ENCODE data around the gene RDH5.
A peak's percentile ranks its signal among the peaks of the same experiment; 100 is the strongest.

Gene RDH5

DNA sequence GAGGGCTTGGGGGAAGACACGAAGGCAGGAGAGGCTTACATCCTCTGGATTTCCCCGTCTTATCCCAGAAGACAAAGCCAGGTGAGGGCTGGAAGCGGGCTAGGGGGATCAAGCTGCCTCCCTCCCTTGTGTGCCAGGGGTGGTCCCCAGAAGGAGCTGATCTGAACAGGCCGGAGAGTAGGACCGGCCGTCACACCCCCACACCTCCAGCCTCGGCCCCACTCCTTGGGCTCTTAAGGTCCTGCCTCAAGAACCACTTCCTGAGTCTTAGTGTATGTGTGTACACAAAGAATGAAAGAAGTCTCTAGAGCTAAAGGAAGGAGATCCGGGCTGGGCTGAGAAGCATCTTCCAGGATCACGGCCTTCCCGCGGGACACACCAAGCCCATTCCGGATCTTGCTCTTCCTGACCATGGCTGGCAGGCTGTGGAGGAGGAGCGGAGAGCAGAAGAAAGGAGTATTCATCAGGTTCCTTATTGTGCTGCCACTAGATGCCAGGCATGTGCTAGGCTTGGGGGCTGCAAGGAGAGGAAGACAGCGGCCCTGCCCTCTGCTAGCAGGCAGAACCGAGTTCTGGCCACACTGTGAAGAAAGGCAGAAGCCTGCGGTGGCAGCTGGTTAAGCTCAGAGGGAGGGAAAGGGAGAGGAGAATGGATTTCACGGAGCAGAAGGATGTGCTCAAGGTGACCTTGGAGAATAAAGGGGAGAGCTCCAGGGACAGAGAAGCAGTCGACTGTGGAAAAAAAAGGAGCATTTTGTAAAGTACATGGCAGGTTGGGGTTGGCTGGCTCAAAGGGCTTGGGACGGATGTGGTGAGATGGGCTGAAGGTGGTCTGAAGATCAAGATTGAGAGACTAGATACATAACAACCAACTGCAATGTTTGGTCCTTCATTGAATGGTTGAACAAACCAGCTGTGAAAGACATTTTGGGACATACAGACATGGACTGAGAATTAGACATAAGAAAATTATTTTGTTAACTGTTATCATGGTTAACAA is 9.9 kb downstream of the RDH5 start:
- DNase-seq: no peak

DNA sequence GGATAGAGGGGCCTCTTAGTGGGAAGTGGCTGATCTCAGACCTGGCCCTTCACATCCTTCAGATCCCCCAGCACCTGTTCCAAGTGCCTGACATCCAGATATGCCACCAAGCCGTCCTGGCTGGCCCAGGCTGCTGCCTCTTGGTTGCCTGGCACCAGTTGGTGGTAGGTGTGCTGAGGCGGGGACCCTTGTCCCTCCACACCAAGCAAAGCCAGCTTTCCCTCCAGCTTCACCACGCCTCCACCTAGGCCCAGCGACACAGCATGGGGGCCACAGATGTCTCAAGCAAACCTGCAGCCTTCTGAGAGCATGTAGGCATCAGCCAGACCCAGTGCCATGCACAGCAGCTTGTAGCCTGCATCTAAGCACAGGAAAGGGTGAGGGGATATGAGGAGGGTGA is 12.1 kb downstream of the RDH5 start:
- no peak for DNase-seq

DNA sequence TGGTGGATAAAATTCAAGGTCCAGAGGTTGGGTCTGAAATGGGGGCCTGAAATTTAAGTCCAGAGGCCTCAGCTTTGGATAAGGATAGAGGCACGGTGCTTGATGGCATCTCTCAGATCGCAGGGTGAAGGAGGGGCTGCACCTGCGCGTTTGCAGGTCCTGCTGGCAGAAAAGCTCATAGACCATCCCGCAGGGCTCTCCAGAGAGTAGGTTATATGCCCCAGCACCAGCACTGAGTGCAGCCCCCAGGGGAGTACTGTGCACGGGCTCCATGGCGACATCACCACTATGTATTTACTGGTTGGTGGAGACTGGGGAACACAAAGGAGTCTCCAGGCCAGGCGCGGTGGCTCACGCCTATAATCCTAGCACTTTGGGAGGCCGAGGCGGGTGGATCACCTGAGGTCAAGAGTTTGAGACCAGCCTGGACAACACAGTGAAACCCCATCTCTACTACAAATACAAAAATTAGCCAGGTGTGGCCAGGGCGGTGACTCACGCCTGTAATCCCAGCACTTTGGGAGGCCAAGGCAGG is 12.9 kb downstream of the RDH5 start:
- peak; percentile 96 for DNase-seq

DNA sequence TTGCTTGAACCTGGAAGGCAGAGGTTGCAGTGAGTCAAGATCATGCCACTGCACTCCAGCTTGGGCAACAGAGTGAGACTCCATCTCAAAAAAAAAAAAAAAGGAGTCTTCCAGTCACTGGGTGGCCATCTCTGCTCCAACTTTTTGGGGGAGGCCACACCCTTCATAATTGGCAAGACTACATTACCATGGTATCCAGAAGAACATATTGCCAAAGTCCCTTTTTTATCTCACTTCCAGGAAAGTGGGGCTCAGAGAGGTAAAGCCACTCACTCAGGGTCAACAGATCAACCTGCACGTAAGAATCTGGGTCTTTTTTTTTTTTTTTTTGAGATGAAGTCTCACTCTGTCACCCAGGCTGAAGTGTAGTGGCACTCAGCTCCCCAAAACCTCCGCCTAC is 13.7 kb downstream of the RDH5 start:
- no peak for DNase-seq

DNA sequence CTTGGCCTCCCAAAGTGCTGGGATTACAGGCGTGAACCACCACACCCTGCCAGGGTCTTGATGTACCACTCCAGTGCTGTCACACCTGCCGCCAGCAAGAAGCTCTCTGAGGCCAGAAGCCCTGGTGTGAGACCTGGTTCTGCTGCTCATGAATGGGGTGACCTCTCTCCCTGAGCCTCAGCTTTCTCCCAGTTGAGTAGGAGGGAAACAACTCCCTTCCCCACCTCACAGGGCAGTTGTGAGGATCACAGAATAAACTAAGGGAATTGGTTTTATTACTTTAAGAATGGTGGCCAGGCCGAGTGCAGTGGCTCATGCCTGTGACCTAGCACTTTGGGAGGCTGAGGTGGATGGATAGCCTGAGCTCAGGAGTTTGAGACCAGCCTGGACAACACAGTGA is 14.4 kb downstream of the RDH5 start:
- DNase-seq: no peak

DNA sequence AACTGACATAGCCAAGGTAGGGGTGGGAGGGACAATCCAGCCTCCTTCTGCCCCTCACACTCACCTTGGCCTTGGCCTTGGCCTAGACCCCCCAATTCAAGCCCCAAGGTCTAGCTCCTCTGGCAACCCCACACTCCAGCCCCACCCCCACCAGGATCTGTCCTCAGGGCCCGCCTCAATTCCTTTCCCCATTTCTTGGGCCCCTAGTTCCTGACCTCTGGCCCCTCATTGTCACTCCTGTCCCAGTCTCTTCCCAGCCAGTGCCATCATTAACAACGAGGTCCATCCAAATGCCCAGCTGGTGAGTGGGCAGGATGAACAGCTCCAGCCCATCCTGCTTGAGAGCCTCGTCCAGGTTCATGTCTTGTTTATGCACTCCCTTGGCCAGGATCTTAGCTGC is 15.9 kb downstream of the RDH5 start:
- DNase-seq: no peak

DNA sequence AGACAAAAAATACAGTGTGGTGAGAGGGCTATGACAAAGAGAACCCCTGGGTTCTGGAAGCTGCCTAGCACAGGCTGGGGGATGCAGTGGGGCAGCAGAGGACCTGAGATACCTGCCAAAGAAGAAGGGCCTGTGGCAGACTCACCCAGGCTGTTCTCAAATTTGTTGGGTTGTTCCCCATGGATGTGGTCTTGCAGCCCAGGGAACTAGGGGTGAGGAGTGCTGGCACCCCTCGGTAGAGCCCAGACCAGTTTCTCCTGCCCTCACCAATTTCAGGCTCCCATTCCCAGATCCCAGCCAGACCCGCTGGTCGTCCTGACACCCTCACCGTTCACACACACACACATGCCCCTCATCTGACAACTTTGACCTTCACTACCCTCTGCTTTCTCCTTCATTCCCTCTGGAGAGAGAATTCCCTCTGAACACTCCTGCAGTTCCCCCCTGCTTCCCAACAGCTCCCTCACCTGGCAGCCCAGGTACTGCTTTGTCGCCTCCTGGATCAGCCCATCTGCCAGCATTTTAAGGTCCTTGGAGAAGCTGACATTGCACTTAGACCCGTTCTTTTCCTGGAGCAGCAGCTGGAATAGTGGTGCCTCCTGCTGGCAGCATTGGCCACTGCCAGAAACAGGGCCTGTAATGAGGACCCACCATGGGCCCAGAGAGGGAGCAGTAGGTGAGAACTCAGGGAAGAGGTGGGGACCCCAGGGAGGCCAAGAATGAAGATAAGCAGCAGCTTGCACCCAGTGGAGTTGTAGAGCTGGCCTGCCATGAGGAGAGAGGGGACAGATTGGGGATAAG is 16.8 kb downstream of the RDH5 start:
- peak; percentile 63 for DNase-seq

DNA sequence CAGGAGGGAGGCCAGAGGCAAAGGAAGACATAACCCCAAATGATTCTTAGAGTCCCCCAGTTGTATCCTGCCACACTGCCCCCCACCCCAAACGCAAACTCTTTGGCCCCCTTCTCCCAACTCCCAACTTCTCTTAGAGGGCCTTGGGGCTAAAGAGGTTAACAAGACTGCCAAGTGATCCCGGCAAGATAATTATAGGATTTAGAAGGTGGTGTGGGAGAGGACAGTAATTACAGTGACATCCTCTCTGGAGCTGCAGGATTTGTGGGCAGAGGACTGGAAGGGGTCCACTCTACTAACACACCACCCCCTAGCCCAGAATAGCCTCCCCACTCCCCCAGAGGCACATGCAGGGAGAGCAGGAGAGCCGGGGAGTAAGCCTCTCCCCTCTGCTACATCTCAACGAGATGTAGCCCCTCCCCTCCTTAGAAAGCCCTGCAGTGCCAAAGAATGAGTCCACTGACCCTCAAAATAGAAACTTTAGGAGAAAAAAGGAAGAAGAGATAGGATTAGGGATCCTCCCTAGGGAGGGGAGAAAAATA is 17.5 kb downstream of the RDH5 start:
- no peak for DNase-seq

DNA sequence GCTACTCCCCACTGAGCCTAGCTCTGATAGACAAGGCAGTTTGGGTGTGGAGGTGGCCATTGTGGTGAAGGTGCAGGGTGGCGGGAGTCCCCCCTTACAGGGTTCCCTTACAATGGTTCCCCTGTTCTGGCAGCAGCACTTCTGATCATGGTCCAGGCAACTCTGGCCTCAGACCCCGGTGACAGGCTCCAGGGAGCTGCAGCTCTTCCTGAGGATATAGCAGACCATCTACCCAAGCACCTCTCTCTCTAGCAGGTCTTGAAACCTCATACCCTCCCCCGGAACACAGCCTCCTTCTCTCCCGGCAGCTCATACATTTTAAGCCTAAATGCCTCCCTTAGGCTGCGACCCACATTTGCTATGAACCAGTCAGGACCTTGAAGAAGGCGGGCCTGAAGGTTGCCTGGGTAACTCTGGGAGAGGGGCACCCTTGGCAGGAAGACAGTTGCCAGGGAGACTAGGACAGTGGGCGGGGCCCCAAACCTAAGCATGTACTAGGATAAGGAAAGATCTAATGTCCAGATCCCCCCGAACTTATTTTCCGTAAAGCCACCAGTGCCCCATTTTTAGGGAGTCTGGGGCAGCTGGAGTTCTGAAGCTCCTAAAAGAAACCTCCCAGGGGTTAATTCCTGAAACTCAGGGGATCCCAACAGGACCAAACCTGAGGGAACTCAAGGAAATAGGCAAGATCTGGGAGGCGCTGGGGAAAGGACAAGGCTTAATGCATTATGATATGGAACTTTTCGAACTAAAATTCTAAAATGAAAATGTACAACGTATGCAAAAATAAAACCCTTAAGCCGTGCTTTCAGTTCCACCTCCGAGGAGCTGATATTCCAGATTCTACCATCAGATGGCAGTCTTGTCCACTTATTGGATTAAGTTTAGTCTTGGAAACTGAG is 18.2 kb downstream of the RDH5 start:
- peak; percentile 89 for DNase-seq

DNA sequence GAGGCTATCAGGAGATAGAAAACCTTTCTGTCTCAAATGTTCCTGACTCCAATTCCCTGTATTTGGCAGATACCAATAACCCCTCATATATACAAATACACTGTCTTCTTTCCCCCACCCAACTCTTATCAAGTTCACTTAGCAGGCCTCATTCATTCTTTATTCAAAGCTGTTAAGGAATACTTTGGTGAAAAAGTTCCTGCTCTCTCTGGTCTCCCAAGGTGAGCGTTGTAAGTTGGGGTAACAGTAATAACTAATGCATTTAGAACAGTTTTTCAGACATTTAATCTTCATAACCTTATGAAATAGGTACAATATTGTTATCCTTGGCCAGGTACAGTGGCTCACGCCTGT is 18.8 kb downstream of the RDH5 start:
- DNase-seq: no peak

DNA sequence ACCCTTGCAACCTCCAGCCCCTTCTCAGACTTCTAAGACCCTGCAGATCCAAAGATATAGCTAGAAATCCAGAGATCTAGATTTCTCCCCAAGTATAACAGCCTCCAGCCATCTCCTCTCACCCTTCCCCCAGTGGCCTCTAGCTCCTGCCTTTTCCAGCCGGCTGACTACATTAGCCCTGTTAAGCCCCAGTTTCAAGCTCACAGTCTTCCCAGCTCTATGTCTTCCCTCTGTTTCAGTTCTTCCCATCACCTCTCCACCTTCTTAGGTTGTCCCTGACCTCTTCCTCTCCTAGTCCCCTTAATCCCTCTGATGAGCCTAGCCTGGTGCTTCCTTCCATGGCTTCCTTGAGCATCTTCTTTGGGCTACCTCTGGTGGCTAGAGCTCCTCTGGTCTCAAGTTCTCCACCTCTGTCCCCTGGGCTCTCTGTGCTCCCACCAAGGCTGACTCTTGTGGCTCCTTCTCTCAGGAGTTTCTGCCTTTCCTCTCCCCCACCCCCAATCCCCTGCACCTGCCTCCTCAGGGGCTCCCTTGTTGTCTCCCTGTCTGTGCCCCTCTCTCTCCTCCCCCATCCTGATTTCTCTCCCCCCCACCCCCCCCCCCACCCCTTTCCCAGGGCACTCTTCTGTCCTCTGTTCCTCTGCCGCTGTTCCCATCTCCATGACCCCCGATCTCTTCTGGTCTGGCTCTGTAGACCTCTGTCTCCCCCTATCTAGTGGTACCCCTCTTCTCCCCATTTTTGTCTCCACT is 21.9 kb downstream of the RDH5 start:
- DNase-seq: no peak

DNA sequence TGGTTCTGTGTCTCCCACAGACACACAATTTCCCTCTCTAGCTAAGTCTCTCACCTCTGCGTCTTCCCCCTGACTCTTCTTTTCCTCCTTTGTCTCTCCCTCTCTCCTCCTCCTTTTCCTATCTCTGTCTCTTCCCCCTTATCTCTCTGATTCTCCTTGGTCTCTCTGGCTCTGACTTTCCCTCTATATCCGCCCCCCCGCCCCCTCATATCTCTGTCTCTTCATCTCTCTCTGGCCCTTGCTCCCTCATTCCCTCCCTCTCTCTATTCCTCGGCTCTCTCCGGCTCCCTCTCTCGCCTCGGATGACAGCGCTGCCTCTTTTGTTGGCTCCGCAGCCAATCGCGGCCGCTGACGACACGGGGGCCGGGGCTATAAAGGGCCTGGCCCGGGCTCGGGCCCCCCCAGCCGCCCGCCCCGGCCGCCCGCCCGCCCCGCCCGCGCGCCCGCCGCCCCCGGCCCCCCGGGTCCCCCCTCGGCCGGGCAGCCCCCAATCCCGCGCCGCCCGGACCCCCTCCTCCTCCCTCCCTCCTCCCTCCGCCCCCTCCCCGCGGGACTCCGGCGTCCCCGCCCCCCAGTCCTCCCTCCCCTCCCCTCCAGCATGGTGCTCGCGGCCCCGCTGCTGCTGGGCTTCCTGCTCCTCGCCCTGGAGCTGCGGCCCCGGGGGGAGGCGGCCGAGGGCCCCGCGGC is 22.7 kb downstream of the RDH5 start, which contains the start of gene GDF11:
GDF11 (plus strand) TSS at position 404 of the 687 bp plus-strand sequence; CDS start at position 599, 195 bp downstream.
- peak; percentile 83 for DNase-seq

DNA sequence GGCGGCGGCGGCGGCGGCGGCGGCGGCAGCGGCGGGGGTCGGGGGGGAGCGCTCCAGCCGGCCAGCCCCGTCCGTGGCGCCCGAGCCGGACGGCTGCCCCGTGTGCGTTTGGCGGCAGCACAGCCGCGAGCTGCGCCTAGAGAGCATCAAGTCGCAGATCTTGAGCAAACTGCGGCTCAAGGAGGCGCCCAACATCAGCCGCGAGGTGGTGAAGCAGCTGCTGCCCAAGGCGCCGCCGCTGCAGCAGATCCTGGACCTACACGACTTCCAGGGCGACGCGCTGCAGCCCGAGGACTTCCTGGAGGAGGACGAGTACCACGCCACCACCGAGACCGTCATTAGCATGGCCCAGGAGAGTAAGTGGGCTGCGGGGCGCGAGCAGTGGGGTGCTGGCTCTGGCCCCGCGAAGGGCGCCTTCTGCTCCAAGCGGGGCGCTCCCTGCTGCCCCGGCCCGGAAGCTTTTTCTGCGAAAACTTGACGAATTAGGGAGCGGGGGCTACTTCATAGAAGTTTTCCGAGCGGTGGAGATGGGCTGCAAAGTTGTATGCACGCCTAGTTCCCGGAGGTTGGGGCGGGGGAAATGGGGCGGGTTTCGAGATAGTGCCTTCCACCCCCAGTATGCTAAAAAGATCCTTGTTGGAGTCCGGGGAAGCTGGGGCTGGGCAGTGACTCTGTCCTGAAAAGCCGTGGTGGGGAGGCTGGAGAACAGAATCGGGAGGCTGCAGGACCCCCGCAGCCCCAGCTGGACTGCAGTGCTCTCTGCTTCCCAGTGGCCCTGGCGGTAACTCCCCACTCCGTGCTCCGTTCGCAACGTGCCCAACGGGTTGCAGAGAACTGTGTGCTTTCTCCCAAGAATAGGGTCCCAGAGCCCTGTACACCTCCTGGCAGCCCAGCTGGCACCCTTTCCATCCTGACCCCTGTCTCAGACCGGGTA is 23.5 kb downstream of the RDH5 start:
- DNase-seq: no peak

DNA sequence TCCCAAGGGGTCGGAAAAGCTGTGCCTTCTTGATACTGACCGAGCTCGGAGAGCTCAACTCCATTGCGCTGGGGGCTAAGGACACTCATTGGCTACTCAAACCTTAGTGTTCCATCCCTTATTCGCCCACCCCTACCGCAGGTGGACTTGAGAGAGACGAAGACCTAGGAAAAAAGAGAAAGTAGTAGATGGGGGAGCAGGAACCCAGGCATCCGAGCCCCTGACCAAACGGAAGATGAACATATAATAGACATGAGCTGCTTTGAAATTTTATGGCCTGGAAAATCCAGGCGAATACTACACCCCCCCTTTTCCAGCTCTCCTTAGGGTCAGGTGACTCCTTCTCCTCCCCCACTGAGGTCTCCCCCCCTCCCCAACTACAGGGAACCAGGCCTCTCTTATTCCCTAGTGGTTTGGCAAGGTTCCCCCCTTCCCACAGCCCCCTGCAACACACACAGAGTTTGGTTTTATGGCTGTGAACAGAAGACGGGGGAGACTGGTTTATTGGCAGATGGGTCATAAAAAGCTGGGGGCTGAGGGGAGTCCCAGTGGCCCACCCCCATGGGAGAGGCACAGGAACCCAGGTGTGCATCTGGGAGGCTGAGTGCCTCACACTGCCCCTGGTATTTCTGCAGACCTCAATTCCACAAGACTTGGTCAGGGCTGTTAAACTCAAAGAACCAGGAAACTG is 24.3 kb downstream of the RDH5 start:
- no peak for DNase-seq

DNA sequence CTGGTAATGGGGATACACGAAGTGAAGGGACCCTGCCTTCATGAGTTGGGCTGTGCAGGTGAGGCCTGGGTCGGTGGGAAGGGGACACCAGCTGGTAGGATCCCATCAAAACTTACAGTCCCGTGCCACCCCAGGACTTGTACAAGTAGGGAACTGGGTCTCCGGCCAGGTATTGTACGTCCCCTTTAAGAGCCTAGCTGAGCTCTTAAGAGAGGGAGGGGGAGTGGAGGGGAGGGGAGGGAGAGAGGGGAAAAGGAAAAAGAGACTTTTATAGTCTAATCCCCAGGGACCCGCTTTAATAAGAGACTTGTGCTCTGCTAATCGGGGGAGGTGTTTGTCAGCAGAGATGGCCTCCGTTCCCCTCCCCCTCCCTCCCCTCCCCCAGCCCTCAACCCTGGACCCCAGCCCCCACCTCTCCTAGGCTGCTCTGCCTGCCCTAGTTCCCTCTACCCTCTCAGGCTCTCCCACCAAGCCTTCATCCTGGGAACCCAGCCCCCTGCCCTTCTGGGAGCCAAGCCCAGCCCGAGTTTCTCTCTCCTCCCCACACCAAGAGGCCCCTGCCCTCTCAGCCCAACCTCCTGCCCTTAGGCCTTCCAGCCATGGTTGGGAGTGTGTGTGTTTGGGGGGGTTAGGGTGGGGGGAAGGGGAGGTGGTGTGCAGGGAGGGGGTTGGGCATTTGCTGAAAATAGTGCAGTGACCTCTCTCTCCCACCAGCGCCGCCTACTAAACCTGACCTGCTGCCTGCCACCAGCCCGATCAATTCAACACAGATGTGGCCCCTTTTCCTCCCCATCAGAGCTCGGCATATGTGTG is 25.4 kb downstream of the RDH5 start:
- DNase-seq: peak; percentile 94

DNA sequence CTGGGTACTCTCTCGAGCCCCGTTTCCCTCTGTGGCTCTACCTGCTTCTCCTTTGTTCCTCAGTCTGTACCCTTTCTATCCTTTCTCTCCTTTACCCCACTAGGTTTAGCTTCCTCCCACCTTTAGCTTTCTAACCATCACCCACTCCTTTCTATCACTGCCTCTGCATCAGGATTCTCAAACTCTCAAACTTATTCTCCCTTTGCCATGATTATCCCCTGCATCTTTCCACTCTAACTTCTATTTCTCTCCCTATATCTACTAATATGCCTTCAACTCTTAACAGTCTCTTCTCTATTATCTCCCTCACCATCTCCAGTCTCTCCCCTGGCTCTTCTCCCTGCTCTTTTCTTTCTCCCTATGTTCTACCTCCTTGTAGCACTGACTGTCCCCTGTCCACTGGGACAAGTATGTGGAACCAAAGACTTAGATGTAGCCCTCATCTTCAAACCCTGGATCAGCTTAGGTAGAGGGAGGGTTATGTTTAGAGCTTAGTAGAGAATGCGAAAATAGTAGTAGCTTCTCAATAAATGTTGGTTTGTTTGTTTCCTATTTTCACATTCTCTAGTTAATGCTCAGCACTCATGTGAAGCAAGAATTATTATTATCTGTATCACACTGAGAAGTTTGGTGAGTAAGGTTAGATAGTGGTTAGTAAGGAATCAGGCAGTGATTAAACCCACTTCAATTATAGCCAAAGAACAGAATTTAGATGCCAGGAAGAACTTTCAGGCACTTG is 26.1 kb downstream of the RDH5 start:
- DNase-seq: no peak

DNA sequence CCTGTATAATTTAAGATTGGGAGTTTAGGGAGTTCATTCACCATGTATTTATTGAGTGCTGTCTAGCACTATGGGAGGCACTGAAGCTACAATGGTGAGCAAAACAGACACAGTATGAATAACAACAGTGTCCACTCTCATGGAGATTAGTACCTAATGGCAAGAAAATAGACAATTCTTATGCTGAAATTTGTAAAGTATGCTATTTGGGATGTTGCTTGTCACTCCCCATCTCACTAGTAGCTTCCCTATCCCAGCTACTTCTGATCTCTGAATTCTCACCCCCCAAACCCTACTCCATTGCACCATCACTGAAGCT is 26.7 kb downstream of the RDH5 start:
- no peak for DNase-seq
